ENCODE data around the gene SELENOT.

GRCh38 chr3:150564243-150564642 is 38.9 kb upstream of the SELENOT start:
- TF ChIP-seq, protein P1, sequence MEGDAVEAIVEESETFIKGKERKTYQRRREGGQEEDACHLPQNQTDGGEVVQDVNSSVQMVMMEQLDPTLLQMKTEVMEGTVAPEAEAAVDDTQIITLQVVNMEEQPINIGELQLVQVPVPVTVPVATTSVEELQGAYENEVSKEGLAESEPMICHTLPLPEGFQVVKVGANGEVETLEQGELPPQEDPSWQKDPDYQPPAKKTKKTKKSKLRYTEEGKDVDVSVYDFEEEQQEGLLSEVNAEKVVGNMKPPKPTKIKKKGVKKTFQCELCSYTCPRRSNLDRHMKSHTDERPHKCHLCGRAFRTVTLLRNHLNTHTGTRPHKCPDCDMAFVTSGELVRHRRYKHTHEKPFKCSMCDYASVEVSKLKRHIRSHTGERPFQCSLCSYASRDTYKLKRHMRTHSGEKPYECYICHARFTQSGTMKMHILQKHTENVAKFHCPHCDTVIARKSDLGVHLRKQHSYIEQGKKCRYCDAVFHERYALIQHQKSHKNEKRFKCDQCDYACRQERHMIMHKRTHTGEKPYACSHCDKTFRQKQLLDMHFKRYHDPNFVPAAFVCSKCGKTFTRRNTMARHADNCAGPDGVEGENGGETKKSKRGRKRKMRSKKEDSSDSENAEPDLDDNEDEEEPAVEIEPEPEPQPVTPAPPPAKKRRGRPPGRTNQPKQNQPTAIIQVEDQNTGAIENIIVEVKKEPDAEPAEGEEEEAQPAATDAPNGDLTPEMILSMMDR (IDR thresholded peaks at IDR 0.05), result no peak
- TF ChIP-seq POLR2A (IDR thresholded peaks at IDR 0.05) (no peak), EP300 (IDR thresholded peaks at IDR 0.05) (no peak)
